Stomach (tissue), 9 donors: Measurements from ENCODE around the gene DEPDC5. TPM values are rescaled to one million over a fixed set of nuclear protein-coding genes. Genes with fewer than 3 reads are reported as not detected.
A peak's percentile ranks its signal among the peaks of the same experiment; 100 is the strongest.
"Not testable (repeated sequence)": the region's sequence is repeated elsewhere in the genome, so short reads cannot be mapped to it uniquely, and the experiment has no call there.

ENCODE experiments used
- DNase-seq, 2 donors: peaks; one replicate each; pipeline versions ENCODE4 v3.0.0 to v3.0.0-alpha.2; 2013 to 2019
- H3K27ac ChIP-seq, 5 donors: fragments of 200-600 bp in 4 of 5; sonication (generic) in 4 of 5; one replicate each; pipeline ENCODE4 v1.5.1; 2013 to 2019; ENCODE audit warnings: mild to moderate bottlenecking in 1 of 5, moderate library complexity in 1 of 5
- H3K27me3 ChIP-seq, 3 donors: fragments of 200-600 bp; sonication (generic); one replicate each; pipeline ENCODE4 v1.5.1; 2017 to 2019; ENCODE audit warnings: mixed run types in 1 of 3
- H3K36me3 ChIP-seq, 4 donors: fragments of 200-600 bp; sonication (generic); 1 replicate in 3 of 4; 2 replicates in 1 of 4; pipeline ENCODE4 v1.5.1; 2016 to 2019
- H3K4me1 ChIP-seq, 4 donors: fragments of 200-600 bp; sonication (generic); one replicate each; pipeline ENCODE4 v1.5.1; 2016 to 2019
- H3K4me3 ChIP-seq, 4 donors: fragments of 200-600 bp; sonication (generic) in 3 of 4; one replicate each; pipeline ENCODE4 v1.5.1; 2016 to 2019; ENCODE audit warnings: mild to moderate bottlenecking in 1 of 4
- H3K9me3 ChIP-seq, 4 donors: fragments of 200-600 bp; sonication (generic); one replicate each; pipeline ENCODE4 v1.5.1; 2016 to 2019
- EP300 ChIP-seq: sonication (generic); formaldehyde crosslinking; IDR thresholded peaks from one replicate; pipeline ENCODE4 v1.6.1; 2017; ENCODE audit warnings: antibody characterized with exemption
- POLR2A ChIP-seq, 4 donors: fragments of 450-650 bp; IDR thresholded peaks; one replicate each; pipeline ENCODE4 v1.6.1; 2016; ENCODE audit warnings: antibody characterized with exemption in 4 of 4, control low read depth in 2 of 4, mild to moderate bottlenecking in 1 of 4, moderate library complexity in 1 of 4
- POLR2AphosphoS5 ChIP-seq, 3 donors: sonication (generic); formaldehyde crosslinking; IDR thresholded peaks; one replicate each; pipeline ENCODE4 v1.6.1; 2016; ENCODE audit warnings: antibody characterized with exemption in 3 of 3
- WGBS, 5 donors: extraction: QIAGEN DNeasy Blood & Tissue Kit in 3 of 5; methylation state at CpG; one replicate each; pipeline versions ENCODE4 v1.1.5 to v1.1.7; 2013 to 2018; 5-methylcytosine and 5-hydroxymethylcytosine counted together
- intact Hi-C: fragments of 100-400 bp; cut with DNase I; formaldehyde crosslinking; loops from one replicate; pipeline ENCODE4 v1.15.1; 2023; ENCODE audit warnings: low total_unique reads
- polyA plus RNA-seq, 3 donors: library from polyadenylated mRNA; stranded (reverse); fragments of 200-250 nt; gene quantifications; one replicate each; pipeline ENCODE4 v1.2.3, GENCODE V29; 2013
- total RNA-seq, 5 donors: library from RNA; depleted of rRNA; stranded (reverse); fragments of >200 nt; gene quantifications; one replicate each; pipeline versions ENCODE4 v1.1.0 to v1.2.3, GENCODE V29; 2014 to 2016
- TF ChIP-seq, protein P1 (sequence below), 7 experiments: fragments of 450-650 bp in 4 of 7; fragments of 200-600 bp in 3 of 7; sonication (generic) in 3 of 7; IDR thresholded peaks; one replicate each; pipeline ENCODE4 v1.5.1; 2016 to 2019; ENCODE audit warnings: antibody characterized with exemption in 7 of 7, control low read depth in 2 of 7, mild to moderate bottlenecking in 1 of 7
- donor health status: healthy with polysubstance abuse.
- donor health status: Bipolar disorder and iron deficiency.
- donor health status: healthy.

The DEPDC5 gene
- total and polyA plus RNA-seq, 8 donors: 4.7 to 39.1 (median 20.2) TPM

DNA sequence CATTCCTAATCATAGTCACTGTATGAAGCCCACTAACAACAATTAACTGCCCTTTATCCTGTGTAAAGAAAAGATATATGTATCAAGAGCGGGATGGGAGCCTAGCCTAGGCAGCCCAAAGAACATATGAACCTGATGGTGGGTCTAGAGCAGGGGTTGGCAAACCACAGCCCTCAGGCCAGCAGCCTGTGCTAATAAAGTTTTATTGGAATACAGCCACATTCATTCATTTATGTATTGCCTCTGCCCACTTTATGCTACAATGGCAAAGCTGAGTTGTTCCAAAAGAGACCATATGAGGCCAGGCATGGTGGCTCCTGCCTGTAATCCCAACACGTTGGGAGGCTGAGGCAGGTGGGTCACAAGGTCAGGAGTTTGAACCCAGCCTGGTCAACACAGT is 17.4 kb upstream of the DEPDC5 start:
- Histone ChIP-seq H3K27me3 (no peaks in the 10 kb centered on the region), H3K36me3 (peaks cover 4 to 59% (median 35%) of the 10 kb centered on the region in 4 donors), H3K9me3 (no peaks in the 10 kb centered on the region), H3K4me1 (peaks cover 19 to 51% (median 31%) of the 10 kb centered on the region in 4 donors), H3K27ac (no peak overlapping the region), H3K4me3 (no peak overlapping the region)
- WGBS, 5 donors: 87 to 98% (median 97%) methylated on average over 2 of the region's 2 CpGs
- intact Hi-C loops: no loop called here
- DNase-seq: no peak
- TF ChIP-seq, protein P1, sequence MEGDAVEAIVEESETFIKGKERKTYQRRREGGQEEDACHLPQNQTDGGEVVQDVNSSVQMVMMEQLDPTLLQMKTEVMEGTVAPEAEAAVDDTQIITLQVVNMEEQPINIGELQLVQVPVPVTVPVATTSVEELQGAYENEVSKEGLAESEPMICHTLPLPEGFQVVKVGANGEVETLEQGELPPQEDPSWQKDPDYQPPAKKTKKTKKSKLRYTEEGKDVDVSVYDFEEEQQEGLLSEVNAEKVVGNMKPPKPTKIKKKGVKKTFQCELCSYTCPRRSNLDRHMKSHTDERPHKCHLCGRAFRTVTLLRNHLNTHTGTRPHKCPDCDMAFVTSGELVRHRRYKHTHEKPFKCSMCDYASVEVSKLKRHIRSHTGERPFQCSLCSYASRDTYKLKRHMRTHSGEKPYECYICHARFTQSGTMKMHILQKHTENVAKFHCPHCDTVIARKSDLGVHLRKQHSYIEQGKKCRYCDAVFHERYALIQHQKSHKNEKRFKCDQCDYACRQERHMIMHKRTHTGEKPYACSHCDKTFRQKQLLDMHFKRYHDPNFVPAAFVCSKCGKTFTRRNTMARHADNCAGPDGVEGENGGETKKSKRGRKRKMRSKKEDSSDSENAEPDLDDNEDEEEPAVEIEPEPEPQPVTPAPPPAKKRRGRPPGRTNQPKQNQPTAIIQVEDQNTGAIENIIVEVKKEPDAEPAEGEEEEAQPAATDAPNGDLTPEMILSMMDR (IDR thresholded peaks at IDR 0.05): no peak
- TF ChIP-seq POLR2A (IDR thresholded peaks at IDR 0.05): no peak
- no peak for TF ChIP-seq POLR2AphosphoS5 (IDR thresholded peaks at IDR 0.05)
- no peak for TF ChIP-seq EP300

GRCh38 chr22:31737932-31738331 is 15.9 kb upstream of the DEPDC5 start:
- DNase-seq: no peak

DNA sequence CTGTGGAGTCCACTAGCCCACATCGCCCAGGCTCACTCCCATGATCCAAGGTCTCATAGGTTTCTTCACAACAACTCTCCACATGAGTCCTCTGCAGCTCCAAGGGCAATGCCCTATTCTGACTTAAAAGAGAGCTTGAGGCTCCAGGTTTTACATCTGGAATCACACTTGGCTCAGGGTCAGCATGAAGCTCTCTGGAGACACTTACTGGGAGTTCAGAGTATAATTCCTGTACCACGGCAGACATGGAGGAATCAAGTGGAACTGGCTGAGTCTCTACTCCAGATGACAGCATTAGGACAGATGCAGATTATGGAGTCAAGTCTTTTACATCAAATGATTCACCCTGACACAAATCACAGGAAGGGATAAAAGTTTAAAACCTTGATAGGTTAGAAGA is 15.3 kb upstream of the DEPDC5 start:
- 51 to 73% (median 70%) methylated on average over 2 of the region's 2 CpGs for WGBS, 5 donors
- Histone ChIP-seq H3K36me3 (peaks cover 4 to 62% (median 40%) of the 10 kb centered on the region in 4 donors), H3K4me3 (no peak overlapping the region), H3K9me3 (no peaks in the 10 kb centered on the region), H3K27me3 (no peaks in the 10 kb centered on the region), H3K4me1 (peaks cover 9 to 44% (median 25%) of the 10 kb centered on the region in 4 donors), H3K27ac (no peak overlapping the region)
- TF ChIP-seq EP300 (no peak), POLR2A (IDR thresholded peaks at IDR 0.05) (no peak), POLR2AphosphoS5 (IDR thresholded peaks at IDR 0.05) (no peak)
- TF ChIP-seq, protein P1 (IDR thresholded peaks at IDR 0.05): no peak
- intact Hi-C loops: no loop called here
- peak in 1 of 2 donors; percentile 3 for DNase-seq

More at GRCh38 chr22:31737932-31738331, 15.9 kb upstream of the DEPDC5 start:
- H3K4me1 ChIP-seq: peaks cover 11 to 45% (median 27%) of the 10 kb centered on the region in 4 donors
- peaks cover 4 to 64% (median 40%) of the 10 kb centered on the region in 4 donors for H3K36me3 ChIP-seq
- WGBS, 5 donors: 83 to 93% (median 91%) methylated on average over 5 of the region's 5 CpGs
- no peaks in the 10 kb centered on the region for H3K27me3 ChIP-seq
- no peak overlapping the region for H3K4me3 ChIP-seq
- no peak for TF ChIP-seq POLR2A (IDR thresholded peaks at IDR 0.05)
- no peaks in the 10 kb centered on the region for H3K9me3 ChIP-seq
- no peak overlapping the region for H3K27ac ChIP-seq
- intact Hi-C loops: no loop called here

GRCh38 chr22:31739795-31740201 is 14.0 kb upstream of the DEPDC5 start:
- Histone ChIP-seq H3K9me3 (no peaks in the 10 kb centered on the region), H3K4me1 (peaks cover 9 to 40% (median 25%) of the 10 kb centered on the region in 4 donors), H3K27ac (peak overlapping the region in 4 of 5 donors; percentile 50 to 64 (median 55)), H3K36me3 (peaks cover 4 to 53% (median 40%) of the 10 kb centered on the region in 4 donors), H3K27me3 (no peaks in the 10 kb centered on the region), H3K4me3 (no peak overlapping the region)
- TF ChIP-seq, protein P1 (IDR thresholded peaks at IDR 0.05): no peak
- TF ChIP-seq POLR2AphosphoS5 (IDR thresholded peaks at IDR 0.05): no peak
- no peak for TF ChIP-seq POLR2A (IDR thresholded peaks at IDR 0.05)
- no peak for TF ChIP-seq EP300
- intact Hi-C loops: no loop called here
- DNase-seq: peak in 1 of 2 donors; percentile 9
- 18 to 43% (median 20%) methylated on average over 2 of the region's 2 CpGs for WGBS, 5 donors

GRCh38 chr22:31740314-31740713 is 13.5 kb upstream of the DEPDC5 start:
- H3K27ac ChIP-seq: peak overlapping the region in 4 of 5 donors; percentile 50 to 64 (median 55)
- not testable (repeated sequence) for DNase-seq
- peaks cover 4 to 49% (median 40%) of the 10 kb centered on the region in 4 donors for H3K36me3 ChIP-seq

More at GRCh38 chr22:31740314-31740713, 13.5 kb upstream of the DEPDC5 start:
- H3K9me3 ChIP-seq, intact Hi-C loops, H3K4me3 ChIP-seq, H3K27me3 ChIP-seq: not testable (repeated sequence)
- 55 to 73% (median 64%) methylated on average over 7 of the region's 7 CpGs for WGBS, 5 donors
- peaks cover 9 to 42% (median 26%) of the 10 kb centered on the region in 4 donors for H3K4me1 ChIP-seq
